ENCODE measurements around the gene PARVB.

Gene PARVB

DNA sequence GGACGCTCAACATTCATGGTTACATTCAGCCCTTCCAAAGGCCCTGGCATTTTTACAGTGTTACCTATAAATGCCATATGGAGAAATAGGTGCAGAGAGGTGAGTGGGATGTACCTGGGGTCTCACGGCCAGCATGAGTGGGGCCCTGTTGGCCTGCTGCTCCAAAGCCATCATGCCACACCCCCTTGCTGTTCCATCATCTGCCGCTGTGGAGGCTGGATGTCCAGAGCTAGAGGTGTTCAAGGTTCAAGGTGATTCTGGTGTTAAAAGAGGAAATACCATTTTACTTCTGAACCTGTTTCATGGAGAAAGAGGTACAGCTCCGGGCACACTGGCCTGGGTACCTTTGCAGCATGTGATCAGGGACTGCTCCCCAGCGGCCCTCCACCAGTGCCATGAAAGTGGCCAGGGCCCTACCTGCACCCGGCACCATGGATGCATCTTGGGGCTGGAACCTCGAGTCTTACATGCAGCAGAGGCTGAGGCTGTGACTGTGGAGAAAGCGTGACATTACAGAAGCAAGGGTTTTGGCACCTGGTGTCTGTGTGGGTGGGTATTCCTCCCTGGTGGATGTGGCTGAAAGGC is 68.6 kb downstream of the PARVB start:
- FAIRE-seq: no peak
- no peak for DNase-seq (ENCODE audit: insufficient read length, low spot score)
- TF ChIP-seq, protein P1, sequence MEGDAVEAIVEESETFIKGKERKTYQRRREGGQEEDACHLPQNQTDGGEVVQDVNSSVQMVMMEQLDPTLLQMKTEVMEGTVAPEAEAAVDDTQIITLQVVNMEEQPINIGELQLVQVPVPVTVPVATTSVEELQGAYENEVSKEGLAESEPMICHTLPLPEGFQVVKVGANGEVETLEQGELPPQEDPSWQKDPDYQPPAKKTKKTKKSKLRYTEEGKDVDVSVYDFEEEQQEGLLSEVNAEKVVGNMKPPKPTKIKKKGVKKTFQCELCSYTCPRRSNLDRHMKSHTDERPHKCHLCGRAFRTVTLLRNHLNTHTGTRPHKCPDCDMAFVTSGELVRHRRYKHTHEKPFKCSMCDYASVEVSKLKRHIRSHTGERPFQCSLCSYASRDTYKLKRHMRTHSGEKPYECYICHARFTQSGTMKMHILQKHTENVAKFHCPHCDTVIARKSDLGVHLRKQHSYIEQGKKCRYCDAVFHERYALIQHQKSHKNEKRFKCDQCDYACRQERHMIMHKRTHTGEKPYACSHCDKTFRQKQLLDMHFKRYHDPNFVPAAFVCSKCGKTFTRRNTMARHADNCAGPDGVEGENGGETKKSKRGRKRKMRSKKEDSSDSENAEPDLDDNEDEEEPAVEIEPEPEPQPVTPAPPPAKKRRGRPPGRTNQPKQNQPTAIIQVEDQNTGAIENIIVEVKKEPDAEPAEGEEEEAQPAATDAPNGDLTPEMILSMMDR (IDR thresholded peaks at IDR 0.05; ENCODE audit: insufficient read depth, missing control alignments): no peak

DNA sequence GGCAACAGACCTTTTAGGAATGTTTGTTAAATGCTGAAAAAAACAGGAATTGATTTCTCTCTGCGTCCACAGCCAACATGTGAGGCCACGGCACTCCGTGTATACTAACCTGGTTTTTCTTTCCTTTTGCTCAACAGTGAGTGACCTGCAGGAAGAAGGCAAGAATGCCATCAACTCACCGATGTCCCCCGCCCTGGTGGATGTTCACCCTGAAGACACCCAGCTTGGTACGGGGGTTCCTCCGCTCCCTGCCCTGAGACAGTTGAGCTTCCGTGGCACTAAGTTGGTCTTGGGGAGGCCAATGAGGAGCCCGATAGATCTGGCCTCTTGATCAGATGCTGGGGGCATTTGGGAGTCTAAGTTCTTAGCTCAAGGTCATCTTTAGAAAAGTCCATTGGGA is 69.7 kb downstream of the PARVB start:
- no peak for DNase-seq (ENCODE audit: insufficient read length, low spot score)
- FAIRE-seq: no peak
- TF ChIP-seq, protein P1 (IDR thresholded peaks at IDR 0.05; ENCODE audit: insufficient read depth, missing control alignments): no peak

DNA sequence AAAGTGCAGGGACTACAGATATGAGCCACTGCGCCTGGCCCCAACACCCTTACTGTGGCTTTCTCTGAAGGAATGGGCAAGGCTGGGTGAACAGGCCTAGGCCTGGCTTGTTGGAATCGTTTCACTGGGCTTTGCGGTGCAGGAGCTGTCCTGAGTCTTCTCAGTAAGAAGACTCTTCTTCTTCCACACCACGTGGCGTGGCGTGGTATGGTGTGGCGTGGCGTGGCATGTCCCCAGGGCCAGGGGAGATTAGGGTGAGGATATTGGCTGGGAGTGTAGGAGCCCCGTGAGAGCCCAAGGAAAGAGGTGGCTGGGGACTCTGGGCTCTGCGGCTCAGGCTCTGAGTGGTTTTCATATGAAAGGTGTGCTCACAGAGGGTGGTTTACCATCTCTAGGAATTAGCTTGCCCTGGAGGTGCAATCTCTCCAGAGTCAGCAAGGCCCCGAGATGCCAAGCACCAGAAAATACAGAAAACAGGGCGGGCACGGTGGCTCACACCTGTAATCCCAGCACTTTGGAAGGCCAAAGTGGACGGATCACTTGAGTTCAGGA is 70.7 kb downstream of the PARVB start:
- no peak for FAIRE-seq
- DNase-seq (ENCODE audit: insufficient read length, low spot score): no peak

DNA sequence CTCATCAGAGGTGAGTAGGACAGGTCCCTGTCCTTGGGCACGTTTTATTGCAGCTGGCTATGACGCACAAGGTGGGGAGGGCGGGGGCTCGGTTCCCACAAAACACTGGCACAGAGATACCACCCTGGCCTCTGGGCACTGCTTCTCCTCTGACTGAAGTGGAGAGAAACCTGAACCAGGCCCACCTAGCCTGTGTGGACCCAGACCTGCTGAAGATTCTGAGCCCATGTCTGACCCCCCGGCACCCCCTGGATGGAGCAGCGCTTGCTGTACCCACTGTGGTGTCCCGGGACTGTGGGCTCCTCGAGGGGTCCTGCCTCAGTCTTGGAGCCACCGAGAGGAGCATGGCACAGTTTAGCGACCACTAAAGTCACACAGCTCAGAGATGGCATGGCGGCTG is 72.6 kb downstream of the PARVB start:
- TF ChIP-seq, protein P1 (IDR thresholded peaks at IDR 0.05; ENCODE audit: insufficient read depth, missing control alignments): no peak
- DNase-seq (ENCODE audit: insufficient read length, low spot score) (no peak), FAIRE-seq (no peak)

More for the DNA sequence above, 70.7 kb downstream of the PARVB start:
- TF ChIP-seq, protein P1 (IDR thresholded peaks at IDR 0.05; ENCODE audit: insufficient read depth, missing control alignments): no peak

DNA sequence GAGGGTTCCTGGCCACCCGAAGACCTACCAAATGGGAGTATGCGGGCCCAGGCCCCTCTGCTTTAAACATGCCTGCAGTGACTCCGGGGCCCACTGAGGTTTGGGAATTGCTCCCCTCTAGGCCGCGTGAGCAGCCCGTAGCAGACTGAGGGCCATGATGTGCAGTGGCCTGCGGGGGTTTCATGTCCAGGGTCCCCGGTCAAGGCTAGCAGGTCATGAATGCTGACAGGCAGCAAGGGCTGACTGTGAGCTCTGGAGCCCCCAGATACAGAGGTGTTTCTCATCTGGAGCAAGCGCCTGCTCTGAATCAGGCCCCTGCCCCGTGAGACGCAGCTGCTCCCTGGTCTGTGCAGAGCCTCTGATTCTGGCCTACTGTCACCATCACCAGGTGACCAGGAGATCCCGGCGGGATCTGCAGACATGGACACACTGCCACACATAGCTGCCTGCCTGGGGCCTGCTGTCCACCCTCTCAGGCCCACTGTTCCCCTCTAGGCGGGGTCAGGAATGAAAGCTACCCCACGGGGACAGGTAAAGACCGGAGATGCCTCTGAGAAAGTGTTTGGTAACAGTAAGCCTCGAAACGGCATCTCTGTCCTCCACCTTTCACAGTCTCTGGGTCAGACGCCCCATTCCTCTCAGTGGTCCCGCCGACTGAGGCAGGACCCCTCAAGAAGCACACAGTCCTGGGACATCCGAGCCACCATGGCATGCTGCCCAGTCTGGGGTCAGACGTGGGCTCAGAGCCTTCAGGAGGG is 73.3 kb downstream of the PARVB start:
- DNase-seq (ENCODE audit: insufficient read length, low spot score) (no peak), FAIRE-seq (no peak)
- TF ChIP-seq, protein P1 (IDR thresholded peaks at IDR 0.05; ENCODE audit: insufficient read depth, missing control alignments): no peak

DNA sequence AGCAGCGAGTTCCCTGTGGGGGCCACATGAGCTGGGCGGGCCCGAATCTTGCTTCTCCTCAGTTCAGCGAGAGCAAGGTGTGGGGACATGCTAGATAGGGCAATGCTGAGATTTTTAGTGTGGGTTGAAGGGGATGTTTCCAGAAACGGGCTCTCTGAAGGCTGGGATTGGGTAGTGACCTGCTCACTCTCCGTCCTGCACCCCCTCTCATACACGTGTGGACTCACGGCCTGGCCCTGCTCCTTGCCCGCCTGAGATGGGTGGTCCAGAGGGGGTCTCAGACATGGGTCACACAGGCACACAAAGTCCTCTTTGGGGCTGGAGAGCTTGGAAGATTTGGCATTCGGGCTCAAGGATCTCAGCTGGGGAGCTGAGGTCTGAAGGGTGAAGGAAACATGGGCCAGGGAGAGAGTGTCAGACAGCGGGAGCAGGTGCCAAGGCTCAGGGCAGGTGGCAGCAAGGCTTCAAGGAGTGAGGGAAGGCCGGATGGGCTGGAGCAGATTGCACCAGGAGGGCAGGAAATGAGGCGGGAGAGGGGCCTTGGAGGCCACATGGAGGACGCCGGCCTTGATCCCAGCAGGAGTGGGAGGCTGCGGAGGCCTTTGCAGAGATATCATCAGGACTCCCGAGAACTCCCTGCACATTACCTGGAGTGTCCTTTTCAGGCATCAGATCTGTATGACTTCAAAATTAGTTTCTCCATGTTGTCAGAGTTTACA is 74.1 kb downstream of the PARVB start:
- TF ChIP-seq, protein P1 (IDR thresholded peaks at IDR 0.05; ENCODE audit: insufficient read depth, missing control alignments): no peak
- FAIRE-seq: no peak
- no peak for DNase-seq (ENCODE audit: insufficient read length, low spot score)
